Prostate gland (tissue), 2 donors: Measurements from ENCODE around the gene PTPN2. TPM values are rescaled to one million over a fixed set of nuclear protein-coding genes. Genes with fewer than 3 reads are reported as not detected.

Experiments used
- DNase-seq: peaks from one replicate; pipeline ENCODE4 v3.0.0-alpha.2; 2019; ENCODE audit warnings: low spot score
- H3K27ac ChIP-seq, 2 donors: fragments of 200-600 bp; sonication (generic); 2 replicates each; pipeline ENCODE4 v1.5.1; 2017 to 2019
- H3K27me3 ChIP-seq: fragments of 200-600 bp; sonication (generic); replicated peaks from 2 replicates; pipeline ENCODE4 v1.5.1; 2019; ENCODE audit not compliant: insufficient read depth
- H3K36me3 ChIP-seq, 2 donors: fragments of 200-600 bp; sonication (generic); 1 replicate in 1 of 2; 2 replicates in 1 of 2; pipeline versions ENCODE4 v1.5.1 to v1.8.1; 2017 to 2019
- H3K4me1 ChIP-seq: fragments of 200-600 bp; sonication (generic); replicated peaks from 2 replicates; pipeline ENCODE4 v1.5.1; 2019
- H3K4me3 ChIP-seq, 2 donors: fragments of 200-600 bp; sonication (generic); 2 replicates each; pipeline ENCODE4 v1.5.1; 2017 to 2019
- H3K9me3 ChIP-seq: fragments of 200-600 bp; sonication (generic); 2 replicates; pipeline ENCODE4 v1.5.1; 2017
- POLR2A ChIP-seq: fragments of 450-650 bp; IDR thresholded peaks from one replicate; pipeline ENCODE4 v1.6.1; 2016; ENCODE audit warnings: antibody characterized with exemption, mild to moderate bottlenecking
- POLR2AphosphoS5 ChIP-seq: sonication (generic); formaldehyde crosslinking; IDR thresholded peaks from one replicate; pipeline ENCODE4 v1.6.1; 2017; ENCODE audit warnings: antibody characterized with exemption
- WGBS: methylation state at CpG from one replicate; pipeline ENCODE4 v1.1.5; 2018; 5-methylcytosine and 5-hydroxymethylcytosine counted together
- intact Hi-C: fragments of 100-400 bp; cut with DNase I; formaldehyde crosslinking; loops from one replicate; pipeline ENCODE4 v1.14.2; 2022
- total RNA-seq, 2 donors: library from RNA; depleted of rRNA; stranded (reverse); fragments of >200 nt; gene quantifications; one replicate each; pipeline ENCODE4 v1.1.0, GENCODE V29; 2016
- TF ChIP-seq, protein P1 (sequence below), 4 experiments: fragments of 200-600 bp in 2 of 4; fragments of 450-650 bp in 2 of 4; sonication (generic) in 2 of 4; IDR thresholded peaks; 1 replicate in 3 of 4; 2 replicates in 1 of 4; pipeline ENCODE4 v1.5.1; 2016 to 2019; ENCODE audit warnings: antibody characterized with exemption in 4 of 4, mild to moderate bottlenecking in 2 of 4, moderate library complexity in 2 of 4

Gene PTPN2
- total RNA-seq, 2 donors from 2014 or later = 25.0 to 34.0 TPM

DNA sequence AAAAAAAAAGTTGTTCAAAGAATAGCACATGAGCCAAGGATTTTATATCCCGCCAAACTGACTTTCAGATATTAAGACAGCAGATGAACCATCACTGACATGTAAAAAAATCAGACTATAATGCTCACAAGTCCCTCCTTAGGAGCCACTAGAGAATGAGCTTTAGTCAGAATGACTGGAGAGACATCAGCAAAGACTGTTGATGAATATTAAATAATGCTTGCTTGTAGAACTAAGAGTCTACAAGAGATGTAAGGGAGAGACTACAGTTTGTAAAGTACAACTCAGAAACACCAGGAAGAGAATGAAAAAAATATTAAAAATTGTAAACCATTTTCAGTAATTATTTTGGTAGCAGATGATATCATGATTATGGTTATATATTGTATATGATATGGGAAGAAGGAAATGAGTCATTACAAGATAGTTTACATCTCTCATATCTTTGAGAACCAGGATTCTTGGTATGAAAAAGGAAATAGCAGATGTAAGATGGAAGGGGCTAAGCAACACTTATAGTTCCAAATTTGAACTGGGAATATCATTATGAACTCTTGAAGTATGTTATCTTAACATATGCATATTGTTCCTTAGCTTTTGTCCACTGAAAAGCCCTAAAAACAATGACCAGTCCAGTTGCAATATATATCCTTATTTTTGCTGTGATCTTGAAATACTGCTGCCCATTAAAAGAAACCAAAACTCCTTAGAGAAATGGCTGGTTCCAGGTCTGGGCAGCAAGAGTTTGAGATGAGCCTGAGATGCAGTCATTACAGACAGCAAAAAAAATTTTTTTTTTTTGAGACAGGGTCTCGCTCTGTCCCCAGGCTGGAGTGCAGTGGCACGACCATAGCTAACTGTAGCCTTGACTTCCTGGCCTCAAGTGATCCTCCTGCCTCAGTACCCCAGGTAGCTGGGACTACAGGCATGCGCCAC, 55.7 kb downstream of the PTPN2 start:
- WGBS = 100% methylated on average over 4 of the region's 4 CpGs
- H3K4me1 ChIP-seq = no peaks in the 10 kb centered on the region
- H3K36me3 ChIP-seq = no peaks in the 10 kb centered on the region
- no peak overlapping the region for H3K4me3 ChIP-seq
- no peaks in the 10 kb centered on the region for H3K27me3 ChIP-seq
- no peaks in the 10 kb centered on the region for H3K9me3 ChIP-seq
- no peak overlapping the region for H3K27ac ChIP-seq
- DNase-seq = no peak
- TF ChIP-seq POLR2AphosphoS5 = no peak
- TF ChIP-seq, protein P1, sequence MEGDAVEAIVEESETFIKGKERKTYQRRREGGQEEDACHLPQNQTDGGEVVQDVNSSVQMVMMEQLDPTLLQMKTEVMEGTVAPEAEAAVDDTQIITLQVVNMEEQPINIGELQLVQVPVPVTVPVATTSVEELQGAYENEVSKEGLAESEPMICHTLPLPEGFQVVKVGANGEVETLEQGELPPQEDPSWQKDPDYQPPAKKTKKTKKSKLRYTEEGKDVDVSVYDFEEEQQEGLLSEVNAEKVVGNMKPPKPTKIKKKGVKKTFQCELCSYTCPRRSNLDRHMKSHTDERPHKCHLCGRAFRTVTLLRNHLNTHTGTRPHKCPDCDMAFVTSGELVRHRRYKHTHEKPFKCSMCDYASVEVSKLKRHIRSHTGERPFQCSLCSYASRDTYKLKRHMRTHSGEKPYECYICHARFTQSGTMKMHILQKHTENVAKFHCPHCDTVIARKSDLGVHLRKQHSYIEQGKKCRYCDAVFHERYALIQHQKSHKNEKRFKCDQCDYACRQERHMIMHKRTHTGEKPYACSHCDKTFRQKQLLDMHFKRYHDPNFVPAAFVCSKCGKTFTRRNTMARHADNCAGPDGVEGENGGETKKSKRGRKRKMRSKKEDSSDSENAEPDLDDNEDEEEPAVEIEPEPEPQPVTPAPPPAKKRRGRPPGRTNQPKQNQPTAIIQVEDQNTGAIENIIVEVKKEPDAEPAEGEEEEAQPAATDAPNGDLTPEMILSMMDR (IDR thresholded peaks at IDR 0.05) = no peak
- no peak for TF ChIP-seq POLR2A
- intact Hi-C loops = no loop called here

DNA sequence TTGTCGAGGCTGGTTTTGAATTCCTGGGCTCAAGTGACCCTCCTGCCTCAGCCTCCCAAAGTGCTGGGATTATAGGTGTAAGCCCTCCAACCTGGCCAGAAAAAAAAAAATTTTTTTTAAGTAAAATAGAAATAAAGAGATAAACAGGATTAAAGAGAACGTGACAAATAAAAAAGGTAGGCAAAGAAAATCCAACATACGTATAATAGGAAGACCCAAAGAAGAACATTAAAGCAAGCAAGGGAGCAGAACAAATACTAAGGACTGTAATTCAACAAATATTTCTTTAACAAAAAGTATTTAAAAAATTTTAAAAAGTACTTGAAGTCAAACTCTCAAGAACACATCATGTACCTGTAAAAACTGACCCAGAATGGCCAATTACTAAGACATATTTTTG, 56.4 kb downstream of the PTPN2 start:
- H3K27ac ChIP-seq = no peak overlapping the region
- no peaks in the 10 kb centered on the region for H3K4me1 ChIP-seq
- WGBS = 99% methylated on average over 3 of the region's 3 CpGs
- no peaks in the 10 kb centered on the region for H3K27me3 ChIP-seq
- H3K36me3 ChIP-seq = no peaks in the 10 kb centered on the region
- no peak overlapping the region for H3K4me3 ChIP-seq
- intact Hi-C loops = no loop called here
- no peak for DNase-seq
- TF ChIP-seq POLR2AphosphoS5 (no peak), POLR2A (no peak)
- TF ChIP-seq, protein P1 (IDR thresholded peaks at IDR 0.05) = no peak
- H3K9me3 ChIP-seq = no peaks in the 10 kb centered on the region

DNA sequence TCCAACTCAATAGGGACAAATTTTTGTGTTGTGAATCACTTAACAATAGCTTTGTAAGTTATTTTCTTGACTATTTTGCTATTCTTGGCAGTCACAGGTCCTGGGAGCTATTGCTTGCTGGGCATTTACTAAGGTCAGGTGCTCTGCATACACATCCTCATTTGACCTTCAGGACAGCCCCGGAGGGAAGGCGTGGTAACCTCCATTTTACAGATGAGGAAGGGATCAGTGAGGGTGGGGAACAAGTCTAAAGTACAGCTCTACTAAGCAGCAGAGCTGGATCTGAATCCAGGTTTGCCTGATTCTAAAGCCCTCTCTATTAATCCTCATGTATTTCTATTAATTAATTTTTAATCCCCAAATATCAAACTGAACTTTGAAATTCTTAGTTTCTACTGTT, 58.8 kb downstream of the PTPN2 start:
- no peak overlapping the region for H3K27ac ChIP-seq
- H3K27me3 ChIP-seq = no peaks in the 10 kb centered on the region
- no peaks in the 10 kb centered on the region for H3K9me3 ChIP-seq
- intact Hi-C loops = no loop called here
- no peaks in the 10 kb centered on the region for H3K4me1 ChIP-seq
- no peak for TF ChIP-seq POLR2AphosphoS5
- TF ChIP-seq POLR2A = no peak
- TF ChIP-seq, protein P1 (IDR thresholded peaks at IDR 0.05) = no peak
- H3K36me3 ChIP-seq = no peaks in the 10 kb centered on the region
- H3K4me3 ChIP-seq = no peak overlapping the region
- no peak for DNase-seq
- WGBS = 96% methylated on average over 2 of the region's 2 CpGs

DNA sequence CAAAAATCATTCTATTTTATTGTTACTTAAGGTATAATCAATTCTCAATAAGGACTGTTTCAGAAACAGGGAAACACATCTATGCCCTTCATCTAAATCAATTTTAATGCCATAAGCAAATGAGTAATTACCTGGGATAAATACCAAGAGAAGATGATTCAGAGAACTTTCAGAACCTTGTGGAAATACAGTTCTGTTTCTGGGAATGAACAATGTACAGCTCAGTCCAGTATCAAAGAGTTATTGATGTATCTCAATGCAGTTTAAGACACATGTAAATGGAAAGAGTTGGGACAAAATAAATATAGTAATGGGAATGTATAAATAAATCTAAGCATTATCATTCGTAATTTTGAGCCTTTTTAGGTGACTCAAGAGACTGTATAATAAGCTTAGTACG, 60.1 kb downstream of the PTPN2 start:
- Histone ChIP-seq H3K27ac (no peak overlapping the region), H3K27me3 (no peaks in the 10 kb centered on the region), H3K36me3 (no peaks in the 10 kb centered on the region), H3K4me1 (no peaks in the 10 kb centered on the region), H3K9me3 (no peaks in the 10 kb centered on the region), H3K4me3 (no peak overlapping the region)
- intact Hi-C loops = no loop called here
- no peak for DNase-seq
- no peak for TF ChIP-seq POLR2AphosphoS5
- WGBS = 87% methylated on average over 2 of the region's 2 CpGs

DNA sequence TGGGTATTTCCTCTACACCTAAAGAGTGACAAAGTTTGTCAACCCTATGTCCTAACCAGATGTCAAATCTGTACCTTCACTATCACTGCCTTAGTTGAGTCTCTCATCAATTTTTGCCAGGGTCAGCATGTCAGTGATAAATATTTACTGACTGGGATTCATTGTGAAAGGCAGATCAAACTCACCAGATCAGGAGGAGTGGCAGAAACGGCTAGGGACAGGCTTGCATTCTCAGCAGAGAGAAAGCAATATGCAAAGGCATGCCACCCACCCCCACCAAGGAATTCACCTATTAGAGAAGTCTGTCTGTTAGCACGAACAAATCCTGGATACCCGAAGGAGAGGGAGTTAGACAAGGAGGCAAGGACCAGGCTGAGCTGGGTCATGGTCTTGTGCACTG, 62.6 kb downstream of the PTPN2 start:
- WGBS = 62% methylated on average over 3 of the region's 3 CpGs
- no peaks in the 10 kb centered on the region for H3K36me3 ChIP-seq
- H3K27ac ChIP-seq = no peak overlapping the region
- DNase-seq = no peak
- intact Hi-C loops = no loop called here
- H3K9me3 ChIP-seq = no peaks in the 10 kb centered on the region
- H3K27me3 ChIP-seq = no peaks in the 10 kb centered on the region
- TF ChIP-seq POLR2A (no peak), POLR2AphosphoS5 (no peak)
- TF ChIP-seq, protein P1 (IDR thresholded peaks at IDR 0.05) = no peak
- no peak overlapping the region for H3K4me3 ChIP-seq
- no peaks in the 10 kb centered on the region for H3K4me1 ChIP-seq
